Loucy (cell line): ENCODE data around the gene FHIT.
"Not testable (repeated sequence)": the region's sequence is repeated elsewhere in the genome, so short reads cannot be mapped to it uniquely, and the experiment has no call there.

Experiments used
- EZH2phosphoT487 ChIP-seq: fragments of 200-600 bp; IDR thresholded peaks from 2 replicates; pipeline ENCODE4 v1.6.1; 2018; ENCODE audit warnings: antibody characterized with exemption, mild to moderate bottlenecking, moderate library complexity, borderline replicate concordance
- TF ChIP-seq, protein P1 (sequence below): fragments of 200-600 bp; sonication (generic); conservative IDR thresholded peaks from 2 replicates; pipeline ENCODE4 v1.5.1; 2014; ENCODE audit warnings: mild to moderate bottlenecking, antibody characterized with exemption, low read length

DNA sequence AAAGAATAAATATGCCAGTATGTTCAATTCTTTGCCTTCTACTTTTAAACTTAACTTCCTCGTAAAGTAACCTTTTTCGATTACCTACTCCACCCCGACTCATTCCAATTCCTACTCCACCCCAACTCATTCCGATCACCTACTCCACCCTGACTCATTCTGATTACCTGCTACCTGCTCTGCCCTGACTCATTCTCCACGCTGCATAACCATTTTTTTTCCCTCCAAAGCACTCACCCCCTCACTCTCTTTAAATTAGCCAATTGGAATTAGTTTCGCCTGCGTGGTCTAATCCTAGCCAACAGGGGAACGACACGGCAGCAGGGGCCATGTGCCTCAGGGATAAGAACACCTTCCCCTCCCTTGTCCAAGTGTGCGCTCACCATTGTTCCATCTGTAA, 362.3 kb downstream of the FHIT start:
- TF ChIP-seq, protein P1, sequence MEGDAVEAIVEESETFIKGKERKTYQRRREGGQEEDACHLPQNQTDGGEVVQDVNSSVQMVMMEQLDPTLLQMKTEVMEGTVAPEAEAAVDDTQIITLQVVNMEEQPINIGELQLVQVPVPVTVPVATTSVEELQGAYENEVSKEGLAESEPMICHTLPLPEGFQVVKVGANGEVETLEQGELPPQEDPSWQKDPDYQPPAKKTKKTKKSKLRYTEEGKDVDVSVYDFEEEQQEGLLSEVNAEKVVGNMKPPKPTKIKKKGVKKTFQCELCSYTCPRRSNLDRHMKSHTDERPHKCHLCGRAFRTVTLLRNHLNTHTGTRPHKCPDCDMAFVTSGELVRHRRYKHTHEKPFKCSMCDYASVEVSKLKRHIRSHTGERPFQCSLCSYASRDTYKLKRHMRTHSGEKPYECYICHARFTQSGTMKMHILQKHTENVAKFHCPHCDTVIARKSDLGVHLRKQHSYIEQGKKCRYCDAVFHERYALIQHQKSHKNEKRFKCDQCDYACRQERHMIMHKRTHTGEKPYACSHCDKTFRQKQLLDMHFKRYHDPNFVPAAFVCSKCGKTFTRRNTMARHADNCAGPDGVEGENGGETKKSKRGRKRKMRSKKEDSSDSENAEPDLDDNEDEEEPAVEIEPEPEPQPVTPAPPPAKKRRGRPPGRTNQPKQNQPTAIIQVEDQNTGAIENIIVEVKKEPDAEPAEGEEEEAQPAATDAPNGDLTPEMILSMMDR = not testable (repeated sequence)
- TF ChIP-seq EZH2phosphoT487 = not testable (repeated sequence)
